Rectal smooth muscle tissue (tissue), 1 donor: ENCODE data around the gene TXNDC5.

Experiments
- H3K27ac ChIP-seq: one replicate; pipeline ENCODE4 v1.7.0; 2013; ENCODE audit warnings: low read depth, low read length, inconsistent platforms
- H3K27me3 ChIP-seq: one replicate; pipeline ENCODE4 v1.7.0; 2013; ENCODE audit warnings: low read length; ENCODE audit not compliant: control insufficient read depth, insufficient read depth
- H3K36me3 ChIP-seq: one replicate; pipeline ENCODE4 v1.7.0; 2013; ENCODE audit warnings: low read length; ENCODE audit not compliant: control insufficient read depth, insufficient read depth
- H3K4me1 ChIP-seq: one replicate; pipeline ENCODE4 v1.7.0; 2013; ENCODE audit warnings: low read length; ENCODE audit not compliant: control insufficient read depth, insufficient read depth
- H3K4me3 ChIP-seq: one replicate; pipeline ENCODE4 v1.7.0; 2013; ENCODE audit warnings: low read length
- H3K9ac ChIP-seq: one replicate; pipeline ENCODE4 v1.7.0; 2013; ENCODE audit warnings: low read length

TXNDC5 gene

DNA sequence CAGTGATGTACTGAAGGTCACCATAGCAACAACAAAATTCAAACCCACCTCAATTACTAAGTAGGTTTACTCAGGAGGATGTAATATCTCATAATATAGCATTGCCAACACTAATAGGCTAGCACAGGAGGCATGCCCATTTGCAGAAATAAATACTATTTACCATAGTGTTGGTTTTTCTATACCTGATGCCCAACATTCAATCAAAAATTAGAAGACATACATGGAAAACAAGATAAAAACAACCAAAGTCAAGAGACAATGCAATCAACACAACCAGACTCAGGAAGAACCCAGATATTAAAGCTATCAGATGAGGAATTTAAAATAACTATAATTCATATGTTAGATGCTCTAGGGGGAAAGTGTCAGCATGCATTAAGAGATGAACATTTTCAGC lies 14.3 kb upstream of the TXNDC5 start:
- Histone ChIP-seq H3K36me3 (no peaks in the 10 kb centered on the region), H3K4me1 (no peaks in the 10 kb centered on the region), H3K4me3 (no peak overlapping the region), H3K9ac (no peak overlapping the region), H3K27ac (no peak overlapping the region), H3K27me3 (no peaks in the 10 kb centered on the region)

DNA sequence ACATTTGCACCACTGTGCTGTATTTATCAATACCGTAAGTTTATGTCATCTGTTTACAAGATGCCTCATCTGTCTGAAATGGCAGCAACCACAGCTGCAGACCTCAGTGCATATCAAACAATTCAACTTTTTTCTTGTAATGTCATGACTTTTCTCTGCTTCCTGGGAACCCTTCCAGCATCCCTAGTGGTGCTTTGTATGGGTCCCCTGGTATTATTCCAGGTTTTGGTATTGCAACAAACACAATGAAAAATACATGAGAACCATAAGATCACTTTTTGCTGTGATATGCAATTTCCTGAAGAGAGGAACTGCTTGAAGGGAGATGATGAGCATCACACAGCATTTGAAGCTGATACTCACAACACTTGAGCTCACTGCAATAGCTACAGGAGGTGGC lies 12.0 kb upstream of the TXNDC5 start:
- H3K27ac ChIP-seq, result no peak overlapping the region
- H3K4me3 ChIP-seq, result no peak overlapping the region
- H3K4me1 ChIP-seq, result no peaks in the 10 kb centered on the region
- no peak overlapping the region for H3K9ac ChIP-seq
- no peaks in the 10 kb centered on the region for H3K27me3 ChIP-seq
- no peaks in the 10 kb centered on the region for H3K36me3 ChIP-seq

GRCh38 chr6:7921632-7922092 lies 11.1 kb upstream of the TXNDC5 start:
- Histone ChIP-seq H3K36me3 (no peaks in the 10 kb centered on the region), H3K27me3 (no peaks in the 10 kb centered on the region), H3K4me3 (no peak overlapping the region), H3K4me1 (no peaks in the 10 kb centered on the region), H3K9ac (no peak overlapping the region), H3K27ac (no peak overlapping the region)

DNA sequence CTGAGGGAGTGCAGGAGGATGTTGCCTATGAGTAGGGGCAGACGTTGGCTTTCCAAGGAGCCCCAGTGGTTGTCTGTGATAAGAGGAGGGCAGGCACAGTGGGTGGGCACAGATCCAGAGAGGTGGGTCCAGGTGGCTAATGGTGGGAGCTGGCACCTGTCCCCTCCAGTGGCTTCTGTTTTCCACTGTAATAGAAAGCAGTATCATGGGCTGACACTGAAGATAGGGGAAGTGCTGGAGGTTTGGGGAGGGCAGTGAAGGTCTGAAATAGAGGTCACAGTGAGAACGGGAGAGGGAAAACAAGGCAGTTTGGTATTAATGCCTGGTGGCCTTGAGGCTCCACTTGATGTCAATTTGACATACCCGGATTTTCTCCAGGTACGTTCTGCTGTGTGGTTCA lies 10.5 kb upstream of the TXNDC5 start:
- Histone ChIP-seq H3K4me1 (no peaks in the 10 kb centered on the region), H3K9ac (no peak overlapping the region), H3K4me3 (no peak overlapping the region), H3K27me3 (no peaks in the 10 kb centered on the region), H3K36me3 (no peaks in the 10 kb centered on the region), H3K27ac (no peak overlapping the region)

DNA sequence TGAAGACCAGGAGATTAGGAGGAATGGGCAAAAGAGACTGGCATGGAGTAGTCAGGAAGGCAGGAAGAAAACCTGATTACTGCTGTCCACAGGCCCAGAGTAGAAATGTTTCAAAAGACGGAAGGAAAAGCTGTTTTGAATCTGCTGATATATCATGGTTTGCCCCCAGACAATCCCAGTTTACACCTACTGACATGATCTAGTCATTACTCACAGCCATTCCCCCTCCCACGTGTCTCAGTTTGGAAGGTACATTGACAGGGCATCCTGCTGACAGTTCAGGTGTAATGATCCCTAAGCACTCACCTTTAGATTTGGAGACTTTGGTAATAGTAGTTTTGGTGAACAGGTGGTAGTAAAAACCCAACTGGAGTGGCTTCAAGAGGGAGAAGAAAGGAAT lies 9.8 kb upstream of the TXNDC5 start:
- Histone ChIP-seq H3K27me3 (no peaks in the 10 kb centered on the region), H3K4me3 (no peak overlapping the region), H3K27ac (no peak overlapping the region), H3K4me1 (no peaks in the 10 kb centered on the region), H3K9ac (no peak overlapping the region), H3K36me3 (no peaks in the 10 kb centered on the region)

DNA sequence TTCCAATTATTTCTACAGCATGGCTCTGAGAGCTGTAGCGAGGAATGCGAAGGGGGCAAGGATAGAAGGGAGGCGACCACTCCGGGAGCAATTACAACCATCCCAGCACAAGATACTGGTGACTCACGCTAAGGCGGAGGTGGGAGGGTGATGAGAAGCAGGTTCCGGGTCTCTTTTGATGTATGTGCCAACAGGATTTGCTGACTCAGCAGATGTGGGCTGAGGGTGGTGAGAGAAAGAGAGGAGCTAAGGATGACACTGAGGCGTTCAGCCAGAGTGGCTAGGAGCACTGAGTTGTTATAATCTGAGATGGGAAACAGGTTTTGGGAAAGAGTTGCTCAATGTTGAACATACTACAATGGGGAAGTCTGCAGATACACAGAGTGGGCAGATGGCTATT lies 9.3 kb upstream of the TXNDC5 start:
- Histone ChIP-seq H3K27me3 (no peaks in the 10 kb centered on the region), H3K4me1 (no peaks in the 10 kb centered on the region), H3K9ac (no peak overlapping the region), H3K36me3 (no peaks in the 10 kb centered on the region), H3K27ac (no peak overlapping the region), H3K4me3 (no peak overlapping the region)

GRCh38 chr6:7918403-7918802 lies 7.8 kb upstream of the TXNDC5 start:
- H3K4me1 ChIP-seq, result no peaks in the 10 kb centered on the region
- no peak overlapping the region for H3K4me3 ChIP-seq
- no peak overlapping the region for H3K9ac ChIP-seq
- H3K27me3 ChIP-seq, result no peaks in the 10 kb centered on the region
- H3K27ac ChIP-seq, result no peak overlapping the region
- no peaks in the 10 kb centered on the region for H3K36me3 ChIP-seq

- H3K4me3 ChIP-seq, result no peak overlapping the region
- H3K9ac ChIP-seq, result no peak overlapping the region
- H3K36me3 ChIP-seq, result no peaks in the 10 kb centered on the region
- H3K4me1 ChIP-seq, result no peaks in the 10 kb centered on the region
- no peaks in the 10 kb centered on the region for H3K27me3 ChIP-seq
- H3K27ac ChIP-seq, result no peak overlapping the region
Measured at GRCh38 chr6:7917729-7918128, 7.1 kb upstream of the TXNDC5 start.

DNA sequence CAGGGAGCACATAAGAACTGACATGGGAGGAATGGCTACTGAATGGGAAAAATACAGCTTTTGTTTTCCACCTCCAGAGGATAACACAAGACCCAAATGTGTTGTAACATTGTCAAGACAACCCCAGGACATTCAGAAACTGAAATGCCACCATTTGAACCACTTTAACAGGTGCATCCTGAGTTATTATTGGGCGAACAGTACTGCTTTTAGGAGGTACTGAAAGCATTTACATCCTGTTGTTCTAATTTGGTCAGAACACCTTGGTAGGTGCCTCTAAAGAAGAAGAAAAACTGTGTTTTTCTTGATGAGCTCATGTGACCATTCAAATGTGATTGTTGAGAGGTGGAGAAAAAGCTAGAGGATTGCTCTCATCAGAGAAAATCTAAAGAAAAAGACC lies 6.4 kb upstream of the TXNDC5 start:
- H3K36me3 ChIP-seq, result no peaks in the 10 kb centered on the region
- H3K4me1 ChIP-seq, result no peaks in the 10 kb centered on the region
- no peak overlapping the region for H3K27ac ChIP-seq
- no peak overlapping the region for H3K4me3 ChIP-seq
- H3K9ac ChIP-seq, result no peak overlapping the region
- H3K27me3 ChIP-seq, result no peaks in the 10 kb centered on the region

DNA sequence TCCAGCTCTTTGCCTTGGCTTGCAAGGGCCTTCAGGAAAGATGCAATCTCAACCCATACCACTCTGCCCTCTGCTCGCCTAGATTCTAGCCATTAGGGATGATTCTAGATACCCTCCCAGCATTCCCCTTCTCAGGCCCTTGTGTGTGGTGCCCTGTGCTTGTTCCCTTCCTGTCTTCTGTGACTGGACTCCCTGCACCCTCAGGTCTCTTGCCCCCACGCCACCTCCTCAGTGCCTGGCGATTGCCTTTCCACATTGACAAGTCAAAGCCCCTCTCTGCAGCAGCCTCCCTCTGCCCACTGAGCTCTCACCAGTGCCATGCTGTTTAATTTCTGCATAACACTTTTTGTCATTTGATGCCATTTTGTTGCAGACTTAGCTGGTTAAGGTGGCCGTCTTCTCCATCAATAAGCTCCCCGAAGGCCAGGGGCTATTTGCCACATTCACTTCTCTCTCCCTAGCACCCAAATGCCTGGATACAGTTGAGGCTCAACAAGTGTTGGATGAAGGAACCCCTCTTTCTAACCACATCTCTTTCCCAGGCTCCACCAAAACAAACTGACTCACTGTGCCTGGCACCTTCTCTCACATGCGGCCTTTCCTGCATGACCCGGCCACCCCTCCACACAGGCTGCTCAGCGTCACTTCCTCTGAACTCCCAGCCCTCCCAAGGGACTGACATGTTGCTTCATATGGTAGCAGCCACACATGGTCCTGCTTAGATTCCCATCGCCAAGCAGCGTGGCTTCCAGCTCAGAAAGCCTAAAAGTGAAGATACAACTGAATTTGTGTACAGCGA lies 4.6 kb upstream of the TXNDC5 start:
- peaks cover 2% of the 10 kb centered on the region for H3K4me1 ChIP-seq
- H3K27ac ChIP-seq, result no peak overlapping the region
- no peak overlapping the region for H3K4me3 ChIP-seq
- H3K27me3 ChIP-seq, result no peaks in the 10 kb centered on the region
- H3K36me3 ChIP-seq, result no peaks in the 10 kb centered on the region
- no peak overlapping the region for H3K9ac ChIP-seq

- Histone ChIP-seq H3K36me3 (no peaks in the 10 kb centered on the region), H3K4me3 (no peak overlapping the region), H3K27me3 (no peaks in the 10 kb centered on the region), H3K9ac (no peak overlapping the region), H3K27ac (no peak overlapping the region), H3K4me1 (peaks cover 2% of the 10 kb centered on the region)
Measured at GRCh38 chr6:7914311-7914710, 3.7 kb upstream of the TXNDC5 start.

DNA sequence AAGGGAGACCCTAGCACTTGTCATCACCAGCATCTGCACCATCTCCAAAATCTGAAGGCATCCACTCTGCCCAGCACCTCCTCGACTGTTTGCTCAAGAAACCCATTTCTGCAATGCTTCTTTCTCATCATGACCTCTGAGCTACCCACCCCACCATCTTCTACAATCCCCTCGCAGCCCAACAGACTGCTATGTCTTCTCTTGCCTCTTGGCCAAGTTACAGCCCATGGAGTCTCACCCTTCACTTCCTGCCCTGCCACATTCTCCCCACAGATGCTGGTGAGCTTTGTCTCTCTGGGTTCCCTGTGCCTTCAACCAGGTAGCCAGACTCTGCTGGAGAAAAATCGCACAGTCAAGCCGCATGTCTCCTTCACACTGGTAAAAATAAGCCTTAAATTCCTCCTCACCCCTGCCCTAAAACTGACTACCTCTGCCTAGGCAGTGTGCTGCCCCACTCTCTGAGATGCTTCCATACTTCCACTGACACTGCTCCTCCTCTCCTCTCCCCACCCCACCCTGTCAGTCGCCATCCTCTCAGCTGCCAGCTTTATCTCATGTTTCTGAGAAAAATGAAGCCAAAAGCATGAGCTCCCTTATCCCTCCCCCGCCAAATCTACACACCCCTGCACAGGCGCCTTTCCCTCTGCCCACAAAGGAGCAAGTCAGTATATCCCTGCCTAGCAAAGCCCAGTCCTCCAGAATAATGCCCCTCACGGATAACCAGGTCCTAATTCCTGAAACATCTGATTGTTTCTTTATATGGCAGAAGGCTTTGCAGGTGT lies 2.3 kb upstream of the TXNDC5 start:
- Histone ChIP-seq H3K9ac (no peak overlapping the region), H3K27me3 (no peaks in the 10 kb centered on the region), H3K4me3 (no peak overlapping the region), H3K4me1 (peaks cover 2% of the 10 kb centered on the region), H3K36me3 (no peaks in the 10 kb centered on the region), H3K27ac (no peak overlapping the region)

- Histone ChIP-seq H3K36me3 (no peaks in the 10 kb centered on the region), H3K4me1 (peaks cover 2% of the 10 kb centered on the region), H3K9ac (no peak overlapping the region), H3K4me3 (no peak overlapping the region), H3K27me3 (no peaks in the 10 kb centered on the region), H3K27ac (no peak overlapping the region)
Measured at GRCh38 chr6:7912024-7912423, 1.4 kb upstream of the TXNDC5 start.
